Measurements from ENCODE around the gene CCDC78.

- TF ChIP-seq CTCF (IDR thresholded peaks at IDR 0.05; ENCODE audit: low read length) (no peak), EZH2 (optimal IDR thresholded peaks at IDR 0.05; ENCODE audit: low read depth, low read length) (no peak), EZH2phosphoT487 (IDR thresholded peaks at IDR 0.05; ENCODE audit: low read length) (no peak)
Measured at GRCh38 chr16:770411-770810, 44.2 kb upstream of the CCDC78 start.
